CD8-positive, alpha-beta memory T cell (primary cell): Measurements from ENCODE around the gene PPIF. TPM values are rescaled to one million over a fixed set of nuclear protein-coding genes. Genes with fewer than 3 reads are reported as not detected.

Source experiments
- CTCF ChIA-PET: fragments of 350-600 bp; sonication (Branson Sonifier 250); formaldehyde crosslinking; loops from one replicate; lab custom pipeline; 2021; ENCODE audit warnings: antibody characterized with exemption; lab: Charles Lee
- POLR2A ChIA-PET: fragments of 350-600 bp; sonication (Branson Sonifier 250); formaldehyde crosslinking; loops from one replicate; lab custom pipeline; 2021; ENCODE audit warnings: antibody characterized with exemption; lab: Charles Lee
- DNase-seq, 5 donors: peaks; one replicate each; pipeline versions ENCODE4 v3.0.0 to v3.0.0-alpha.2; 2020 to 2022; ENCODE audit warnings: mixed read lengths in 1 of 5
- H3K27ac ChIP-seq: one replicate; pipeline ENCODE4 v1.7.0; 2013; ENCODE audit warnings: low read depth, mild to moderate bottlenecking, low read length, moderate library complexity
- H3K27me3 ChIP-seq: 2 replicates; pipeline ENCODE4 v1.7.0; 2013; ENCODE audit warnings: low read length, mild to moderate bottlenecking; ENCODE audit not compliant: insufficient read depth, poor library complexity, severe bottlenecking
- H3K36me3 ChIP-seq: 2 replicates; pipeline ENCODE4 v1.7.0; 2013; ENCODE audit warnings: mild to moderate bottlenecking, low read length, moderate library complexity; ENCODE audit not compliant: insufficient read depth
- H3K4me1 ChIP-seq: 2 replicates; pipeline ENCODE4 v1.7.0; 2013; ENCODE audit warnings: mild to moderate bottlenecking, low read length, moderate library complexity; ENCODE audit not compliant: insufficient read depth
- H3K4me3 ChIP-seq: 2 replicates; pipeline ENCODE4 v1.7.0; 2013; ENCODE audit warnings: mild to moderate bottlenecking, low read length
- H3K9me3 ChIP-seq: 2 replicates; pipeline ENCODE4 v1.7.0; 2013; ENCODE audit warnings: mild to moderate bottlenecking, low read length
- H3K27ac Mint-ChIP-seq, 8 donors: one replicate each; pipeline ENCODE4 v1.8.0; 2020 to 2021; ENCODE audit warnings: mixed read lengths in 8 of 8, mild to moderate bottlenecking in 6 of 8, inconsistent platforms in 3 of 8, moderate library complexity in 3 of 8
- H3K27me3 Mint-ChIP-seq, 2 donors: one replicate each; pipeline ENCODE4 v1.8.0; 2020 to 2021; ENCODE audit warnings: mixed read lengths in 2 of 2, mild to moderate bottlenecking in 1 of 2, moderate library complexity in 1 of 2
- H3K36me3 Mint-ChIP-seq, 3 donors: one replicate each; pipeline ENCODE4 v1.8.0; 2020 to 2021; ENCODE audit warnings: mixed read lengths in 3 of 3, inconsistent platforms in 1 of 3, mild to moderate bottlenecking in 1 of 3
- H3K4me1 Mint-ChIP-seq, 3 donors: one replicate each; pipeline ENCODE4 v1.8.0; 2020 to 2021; ENCODE audit warnings: mixed read lengths in 3 of 3, inconsistent platforms in 1 of 3, mild to moderate bottlenecking in 1 of 3
- H3K4me3 Mint-ChIP-seq, 7 donors: one replicate each; pipeline ENCODE4 v1.8.0; 2020 to 2021; ENCODE audit warnings: mixed read lengths in 7 of 7, mild to moderate bottlenecking in 6 of 7, moderate library complexity in 4 of 7, inconsistent platforms in 2 of 7
- H3K9me3 Mint-ChIP-seq, 5 donors: one replicate each; pipeline ENCODE4 v1.8.0; 2020 to 2022; ENCODE audit warnings: mixed read lengths in 5 of 5, mild to moderate bottlenecking in 3 of 5, moderate library complexity in 2 of 5, inconsistent platforms in 1 of 5
- polyA plus RNA-seq: library from polyadenylated mRNA; unstranded; fragments of 300-500 nt; fragmentation: Illumina TruSeq; gene quantifications from one replicate; pipeline ENCODE4 v1.2.3, GENCODE V29; 2021
- total RNA-seq, 2 experiments: library from RNA; stranded (reverse); gene quantifications; one replicate each; pipeline ENCODE4 v1.2.3, GENCODE V29; 2021

PPIF gene
- total and polyA plus RNA-seq, 3 experiments from 2014 or later, result 13.7 to 181 (median 173) TPM

DNA sequence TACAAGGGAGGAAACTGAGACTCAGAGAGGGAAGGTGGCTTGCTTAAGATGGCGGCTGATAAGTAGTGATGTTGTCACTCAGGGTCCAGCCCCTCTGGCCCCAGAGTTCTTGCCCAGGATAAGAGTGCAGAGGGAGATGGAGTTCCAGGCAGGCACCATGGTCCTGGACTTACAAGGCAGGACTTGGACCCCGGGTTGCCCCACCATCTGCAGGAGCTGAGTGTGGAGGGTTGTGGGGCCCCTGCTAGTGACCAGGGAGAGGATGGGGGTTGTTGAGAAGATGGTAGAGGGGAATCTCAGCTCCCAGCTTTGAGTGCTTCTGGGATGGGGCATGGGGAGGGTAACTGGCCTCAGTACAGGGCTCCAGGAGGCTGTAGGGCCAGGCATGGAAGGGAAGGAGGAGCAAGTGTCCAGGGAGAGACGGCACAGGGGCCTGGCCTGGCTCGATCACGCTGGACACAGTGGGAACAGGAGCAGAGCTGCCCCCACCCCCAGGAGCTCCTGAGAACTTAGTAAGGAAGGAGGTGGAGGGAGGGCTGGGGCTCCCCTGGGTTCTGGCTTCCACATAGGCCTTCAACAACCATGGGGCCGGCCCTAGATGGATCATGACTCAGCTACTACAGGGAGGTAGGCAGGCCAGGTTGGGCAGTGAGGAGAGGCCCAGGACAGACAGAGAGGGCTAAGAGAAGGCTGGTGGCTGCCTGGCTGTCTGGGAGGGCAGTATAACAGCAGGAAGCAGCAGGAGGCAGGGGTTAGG lies 28.2 kb downstream of the PPIF start:
- POLR2A ChIA-PET, result no interaction called here
- H3K4me1 Mint-ChIP-seq, result peaks cover 0 to 4% (median 3%) of the 10 kb centered on the region in 3 donors

GRCh38 chr10:79376078-79376628 lies 28.9 kb downstream of the PPIF start:
- H3K4me3 Mint-ChIP-seq, result no peak overlapping the region
- Histone ChIP-seq H3K4me1 (peaks cover 5% of the 10 kb centered on the region), H3K27ac (no peak overlapping the region), H3K36me3 (no peaks in the 10 kb centered on the region), H3K27me3 (no peaks in the 10 kb centered on the region), H3K9me3 (no peaks in the 10 kb centered on the region), H3K4me3 (no peak overlapping the region)
- peak overlapping the region in 1 of 8 donors; percentile 18 for H3K27ac Mint-ChIP-seq
- POLR2A ChIA-PET, result no interaction called here
- H3K27me3 Mint-ChIP-seq, result peaks cover 0 to 4% of the 10 kb centered on the region in 2 donors
- H3K36me3 Mint-ChIP-seq, result peaks cover 0 to 4% (median 0%) of the 10 kb centered on the region in 3 donors
- H3K9me3 Mint-ChIP-seq, result peaks cover 0 to 7% (median 4%) of the 10 kb centered on the region in 5 donors
- no peak for DNase-seq
- CTCF ChIA-PET, result interaction anchor here (1.0 to 3.2 kb wide), 3 partner anchors 20 to 92 kb away, joined by 4 to 17 read pairs (median 16); partner anchors contain the start of gene PPIF
- H3K4me1 Mint-ChIP-seq, result peaks cover 0 to 4% (median 3%) of the 10 kb centered on the region in 3 donors

More for the DNA sequence above, 28.2 kb downstream of the PPIF start:
- H3K9me3 Mint-ChIP-seq, result peaks cover 0 to 9% (median 7%) of the 10 kb centered on the region in 5 donors
- H3K4me3 Mint-ChIP-seq, result no peak overlapping the region
- H3K36me3 Mint-ChIP-seq, result peaks cover 0 to 4% (median 0%) of the 10 kb centered on the region in 3 donors
- H3K27me3 ChIP-seq, result no peaks in the 10 kb centered on the region
- no peak overlapping the region for H3K4me3 ChIP-seq
- H3K27ac Mint-ChIP-seq, result peak overlapping the region in 1 of 8 donors; percentile 38
- H3K4me1 ChIP-seq, result peaks cover 5% of the 10 kb centered on the region
- no peaks in the 10 kb centered on the region for H3K9me3 ChIP-seq
- H3K27ac ChIP-seq, result no peak overlapping the region
- CTCF ChIA-PET, result interaction anchor here (1.0 to 3.2 kb wide), 5 partner anchors 14 to 92 kb away, joined by 4 to 17 read pairs (median 9); partner anchors contain the start of gene PPIF
- DNase-seq, result no peak
- H3K27me3 Mint-ChIP-seq, result peaks cover 0 to 4% of the 10 kb centered on the region in 2 donors
- H3K36me3 ChIP-seq, result no peaks in the 10 kb centered on the region

DNA sequence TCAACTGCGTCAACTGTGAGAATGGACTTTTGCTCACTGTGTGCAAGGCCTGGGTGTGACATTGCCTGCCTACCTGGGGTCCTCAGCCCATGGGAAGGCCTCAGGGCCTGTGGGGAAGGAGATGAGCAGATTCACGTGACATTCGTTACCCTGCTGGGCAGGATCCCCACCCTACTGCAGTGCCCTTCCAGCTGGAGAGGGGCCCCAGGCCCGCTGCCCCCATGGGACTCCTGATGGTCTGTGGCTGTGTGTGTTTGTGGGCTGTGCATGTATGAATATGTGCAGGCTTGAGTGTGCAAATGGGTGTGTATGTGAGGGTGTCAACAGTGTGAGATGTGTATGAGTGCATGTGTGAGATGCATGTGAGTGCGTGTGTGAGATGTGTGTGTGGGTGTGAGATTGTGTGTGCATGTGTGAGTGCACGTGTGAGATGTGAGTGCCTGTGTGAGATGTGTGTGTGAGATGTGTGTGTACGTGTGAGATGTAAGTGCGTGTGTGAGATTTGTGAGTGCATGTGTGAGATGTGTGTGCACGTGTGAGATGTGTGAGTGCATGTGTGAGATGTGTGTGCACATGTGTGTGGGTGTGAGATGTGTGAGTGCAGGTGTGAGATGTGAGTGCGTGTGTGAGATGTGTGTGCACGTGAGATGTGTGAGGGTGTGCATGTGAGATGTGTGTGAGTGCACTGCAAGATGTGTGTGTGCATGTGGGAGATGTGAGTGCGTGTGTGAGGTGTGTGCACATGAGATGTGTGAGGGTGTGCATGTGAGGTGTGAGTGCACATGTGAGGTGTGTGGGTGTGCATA lies 29.7 kb downstream of the PPIF start:
- no peaks in the 10 kb centered on the region for H3K27me3 ChIP-seq
- POLR2A ChIA-PET, result no interaction called here
- H3K9me3 Mint-ChIP-seq, result peaks cover 0 to 2% (median 2%) of the 10 kb centered on the region in 5 donors
- H3K36me3 ChIP-seq, result no peaks in the 10 kb centered on the region
- no peak overlapping the region for H3K4me3 ChIP-seq
- H3K4me1 ChIP-seq, result peaks cover 5% of the 10 kb centered on the region
- no peak overlapping the region for H3K27ac Mint-ChIP-seq
- no peak for DNase-seq
- CTCF ChIA-PET, result interaction anchor here (1.0 kb wide), 1 partner anchor 91 kb away, joined by 4 read pairs; no protein-coding TSS in a partner anchor
- H3K9me3 ChIP-seq, result no peaks in the 10 kb centered on the region
- peaks cover 0 to 4% (median 3%) of the 10 kb centered on the region in 3 donors for H3K4me1 Mint-ChIP-seq
- H3K4me3 Mint-ChIP-seq, result no peak overlapping the region
- H3K27me3 Mint-ChIP-seq, result peaks cover 0 to 4% of the 10 kb centered on the region in 2 donors
- H3K36me3 Mint-ChIP-seq, result no peaks in the 10 kb centered on the region
- H3K27ac ChIP-seq, result no peak overlapping the region

DNA sequence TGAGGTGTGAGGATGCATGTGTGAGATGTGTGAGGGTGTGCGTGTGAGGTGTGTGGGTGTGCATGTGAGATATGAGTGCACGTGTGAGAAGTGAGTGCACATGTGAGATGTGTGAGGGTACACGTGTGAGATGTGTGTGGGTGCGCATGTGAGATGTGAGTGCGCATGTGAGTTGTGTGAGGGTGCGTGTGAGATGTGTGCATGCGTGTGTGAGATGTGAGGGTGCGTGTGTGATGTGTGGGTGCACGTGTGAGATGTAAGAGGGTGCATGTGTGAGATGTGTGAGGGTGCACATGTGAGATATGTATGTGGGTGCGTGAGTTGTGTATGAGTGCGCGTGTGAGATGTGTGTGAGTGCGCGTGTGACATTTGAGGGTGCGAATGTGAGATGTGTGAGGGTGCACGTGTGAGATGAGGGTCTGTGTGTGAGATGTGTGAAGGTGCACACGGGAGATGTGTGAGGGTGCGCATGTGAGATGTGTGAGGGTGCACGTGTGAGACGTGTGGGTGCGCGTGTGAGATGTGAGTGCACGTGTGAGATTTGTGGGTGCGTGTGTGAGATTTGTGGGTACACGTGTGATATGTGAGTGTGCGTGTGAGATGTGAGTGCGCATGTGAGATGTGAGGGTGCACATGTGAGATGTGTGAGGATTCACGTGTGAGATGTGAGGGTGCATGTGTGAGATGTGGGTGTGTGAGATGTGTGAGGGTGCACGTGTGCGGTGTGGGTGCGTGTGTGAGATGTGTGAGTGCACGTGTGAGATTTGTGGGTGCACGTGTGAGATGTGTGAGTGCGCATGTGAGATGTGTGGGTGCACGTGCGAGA lies 30.5 kb downstream of the PPIF start:
- Histone ChIP-seq H3K4me1 (peaks cover 5% of the 10 kb centered on the region), H3K27me3 (no peaks in the 10 kb centered on the region), H3K9me3 (no peaks in the 10 kb centered on the region), H3K27ac (no peak overlapping the region), H3K4me3 (no peak overlapping the region), H3K36me3 (no peaks in the 10 kb centered on the region)
- H3K36me3 Mint-ChIP-seq, result no peaks in the 10 kb centered on the region
- CTCF ChIA-PET, result no interaction called here
- POLR2A ChIA-PET, result no interaction called here
- no peak for DNase-seq
- H3K27ac Mint-ChIP-seq, result no peak overlapping the region
- H3K27me3 Mint-ChIP-seq, result peaks cover 0 to 4% of the 10 kb centered on the region in 2 donors
- H3K4me1 Mint-ChIP-seq, result peaks cover 0 to 4% (median 3%) of the 10 kb centered on the region in 3 donors
- no peaks in the 10 kb centered on the region for H3K9me3 Mint-ChIP-seq
- no peak overlapping the region for H3K4me3 Mint-ChIP-seq

GRCh38 chr10:79378383-79378646 lies 31.0 kb downstream of the PPIF start:
- Mint-ChIP-seq H3K4me3 (no peak overlapping the region), H3K4me1 (peaks cover 0 to 4% (median 3%) of the 10 kb centered on the region in 3 donors), H3K36me3 (no peaks in the 10 kb centered on the region), H3K27ac (no peak overlapping the region), H3K9me3 (no peaks in the 10 kb centered on the region), H3K27me3 (peaks cover 0 to 4% of the 10 kb centered on the region in 2 donors)
- Histone ChIP-seq H3K4me3 (no peak overlapping the region), H3K36me3 (no peaks in the 10 kb centered on the region), H3K9me3 (no peaks in the 10 kb centered on the region), H3K27ac (no peak overlapping the region), H3K4me1 (peaks cover 5% of the 10 kb centered on the region), H3K27me3 (no peaks in the 10 kb centered on the region)
- no peak for DNase-seq
- ChIA-PET CTCF (no interaction called here), POLR2A (no interaction called here)

GRCh38 chr10:79378647-79379511 lies 31.6 kb downstream of the PPIF start:
- Mint-ChIP-seq H3K9me3 (no peaks in the 10 kb centered on the region), H3K27ac (no peak overlapping the region), H3K27me3 (peaks cover 0 to 4% of the 10 kb centered on the region in 2 donors), H3K4me3 (no peak overlapping the region), H3K4me1 (peaks cover 0 to 4% (median 3%) of the 10 kb centered on the region in 3 donors), H3K36me3 (no peaks in the 10 kb centered on the region)
- ChIA-PET CTCF (no interaction called here), POLR2A (no interaction called here)
- H3K4me1 ChIP-seq, result peaks cover 5% of the 10 kb centered on the region
- no peak overlapping the region for H3K27ac ChIP-seq
- no peaks in the 10 kb centered on the region for H3K27me3 ChIP-seq
- H3K9me3 ChIP-seq, result no peaks in the 10 kb centered on the region
- no peaks in the 10 kb centered on the region for H3K36me3 ChIP-seq
- H3K4me3 ChIP-seq, result no peak overlapping the region
- peak in 1 of 5 donors; percentile 27 for DNase-seq
